Psoas muscle (tissue), 8 donors: ENCODE results near the gene ABLIM2. TPM values are rescaled to one million over a fixed set of nuclear protein-coding genes. Genes with fewer than 3 reads are reported as not detected.
A peak's percentile ranks its signal among the peaks of the same experiment; 100 is the strongest.

Experiments
- ATAC-seq, 4 donors: fragments of 200-7000 bp; cut with Tn5 transposase; one replicate each; pipeline ENCODE4 v1.9.1; 2020; ENCODE audit warnings: moderate library complexity in 3 of 4, mild to moderate bottlenecking in 2 of 4
- DNase-seq, 2 donors: peaks; one replicate each; pipeline ENCODE4 v3.0.0-alpha.2; 2020
- H3K27ac ChIP-seq: fragments of 200-600 bp; one replicate; pipeline ENCODE4 v1.8.0; 2022
- H3K27me3 ChIP-seq, 3 donors: fragments of 200-600 bp in 1 of 3; one replicate each; pipeline versions ENCODE4 v1.6.1 to v1.8.0; 2013 to 2022; ENCODE audit warnings: low read length in 2 of 3, mild to moderate bottlenecking in 2 of 3, moderate library complexity in 1 of 3; ENCODE audit not compliant: insufficient read depth in 3 of 3
- H3K36me3 ChIP-seq, 2 donors: fragments of 200-600 bp in 1 of 2; one replicate each; pipeline versions ENCODE4 v1.6.1 to v1.8.0; 2013 to 2022; ENCODE audit warnings: low read depth in 1 of 2, mild to moderate bottlenecking in 1 of 2, moderate library complexity in 1 of 2; ENCODE audit not compliant: insufficient read depth in 1 of 2
- H3K4me1 ChIP-seq: fragments of 200-600 bp; one replicate; pipeline ENCODE4 v1.8.0; 2022
- H3K4me3 ChIP-seq: fragments of 200-600 bp; one replicate; pipeline ENCODE4 v1.8.0; 2022; ENCODE audit warnings: mild to moderate bottlenecking
- H3K9me3 ChIP-seq: fragments of 200-600 bp; one replicate; pipeline ENCODE4 v1.8.0; 2022
- CTCF ChIP-seq: fragments of 200-600 bp; IDR thresholded peaks from one replicate; pipeline ENCODE4 v1.8.0; 2022; ENCODE audit warnings: antibody characterized with exemption
- WGBS, 3 donors: extraction: QIAGEN DNeasy Blood & Tissue Kit; methylation state at CpG; one replicate each; pipeline versions ENCODE4 v1.1.6 to v1.1.7; 2013; 5-methylcytosine and 5-hydroxymethylcytosine counted together
- intact Hi-C, 2 donors: fragments of 100-400 bp; cut with DNase I; formaldehyde crosslinking; loops; one replicate each; pipeline versions ENCODE4 v1.11.0 to v1.14.2; 2022
- polyA plus RNA-seq, 3 donors: library from polyadenylated mRNA; stranded (reverse); fragments of 200-250 nt; gene quantifications; one replicate each; pipeline ENCODE4 v1.2.3, GENCODE V29; 2013
- total RNA-seq, 4 donors: library from RNA; stranded (reverse); fragmentation: NEBNext Ultra II Directional in 2 of 4; extraction: Animal tissue kit (Norgen Biotek cat#: 25700) in 2 of 4; gene quantifications; one replicate each; pipeline versions ENCODE4 v1.2.1 to v1.2.4, GENCODE V29; 2021 to 2023
- donor health status: healthy with polysubstance abuse.
- donor health status: DM: no; HTN: no; CAD: no; lungs with moderate emphysema.
- donor health status: Bipolar disorder and iron deficiency.
- donor health status: healthy.
- donor health status: DM: yes; HTN: yes; CAD: no.
- donor health status: DM: no; HTN: no; CAD: no.
- donor health status: DM: no; HTN: no; CAD: no.
- donor health status: DM: yes; HTN: yes; CAD: no.

ABLIM2 gene
- total and polyA plus RNA-seq, 7 donors: 82.2 to 956 (median 292) TPM

- Histone ChIP-seq H3K4me3 (no peak overlapping the region), H3K27ac (peak overlapping the region; percentile 92), H3K9me3 (no peaks in the 10 kb centered on the region), H3K4me1 (peaks cover 43% of the 10 kb centered on the region), H3K36me3 (peaks cover 0 to 28% of the 10 kb centered on the region in 2 donors), H3K27me3 (peaks cover 0 to 3% (median 0%) of the 10 kb centered on the region in 3 donors)
- ATAC-seq (no peak), DNase-seq (no peak)
- intact Hi-C loops: no loop called here
- 81 to 89% (median 86%) methylated on average over 13 of the region's 13 CpGs for WGBS, 3 donors
- TF ChIP-seq CTCF: no peak
Observed at GRCh38 chr4:8066336-8066931, 92.2 kb downstream of the ABLIM2 start.

DNA sequence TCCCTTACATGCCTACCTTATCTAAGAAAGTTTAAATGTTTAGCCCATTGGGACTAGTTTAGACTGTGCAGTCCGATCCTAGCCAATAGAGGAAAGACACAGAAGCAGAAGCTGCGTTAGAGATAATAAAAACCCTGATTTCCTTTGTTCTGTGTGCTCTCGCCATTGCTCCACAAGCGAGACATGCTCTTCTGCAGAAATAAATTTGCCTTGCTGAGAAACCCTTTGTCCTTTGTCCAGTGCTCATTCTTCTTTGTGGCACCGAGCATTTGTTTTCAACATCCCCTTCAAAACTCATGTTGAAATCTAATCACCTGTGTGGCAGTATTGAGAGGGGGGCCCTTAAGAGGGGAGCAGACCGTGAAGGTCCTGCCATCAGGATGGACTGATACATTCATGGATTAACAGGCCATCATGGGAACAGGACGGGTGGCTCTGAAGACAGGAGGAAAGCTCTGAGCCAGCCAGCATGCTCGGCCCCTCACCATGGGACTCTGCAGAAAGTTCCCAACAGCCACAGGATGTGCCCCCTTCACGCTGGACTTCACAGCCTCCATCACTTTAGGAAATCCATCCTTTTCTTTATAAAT is 94.5 kb downstream of the ABLIM2 start:
- WGBS, 3 donors: 93 to 95% (median 95%) methylated on average over 9 of the region's 9 CpGs
- Histone ChIP-seq H3K4me1 (peaks cover 21% of the 10 kb centered on the region), H3K9me3 (no peaks in the 10 kb centered on the region), H3K27ac (peak overlapping the region; percentile 53), H3K4me3 (no peak overlapping the region), H3K36me3 (peaks cover 0 to 44% of the 10 kb centered on the region in 2 donors), H3K27me3 (no peaks in the 10 kb centered on the region)
- ATAC-seq: no peak
- no peak for TF ChIP-seq CTCF
- intact Hi-C loops: no loop called here
- no peak for DNase-seq

GRCh38 chr4:8061573-8061972 is 97.0 kb downstream of the ABLIM2 start:
- DNase-seq (no peak), ATAC-seq (no peak)
- Histone ChIP-seq H3K4me3 (no peak overlapping the region), H3K4me1 (no peaks in the 10 kb centered on the region), H3K9me3 (no peaks in the 10 kb centered on the region), H3K27ac (peak overlapping the region; percentile 53), H3K27me3 (no peaks in the 10 kb centered on the region), H3K36me3 (peaks cover 4 to 68% of the 10 kb centered on the region in 2 donors)
- 84 to 87% (median 86%) methylated on average over 8 of the region's 8 CpGs for WGBS, 3 donors
- TF ChIP-seq CTCF: no peak
- intact Hi-C loops: no loop called here

DNA sequence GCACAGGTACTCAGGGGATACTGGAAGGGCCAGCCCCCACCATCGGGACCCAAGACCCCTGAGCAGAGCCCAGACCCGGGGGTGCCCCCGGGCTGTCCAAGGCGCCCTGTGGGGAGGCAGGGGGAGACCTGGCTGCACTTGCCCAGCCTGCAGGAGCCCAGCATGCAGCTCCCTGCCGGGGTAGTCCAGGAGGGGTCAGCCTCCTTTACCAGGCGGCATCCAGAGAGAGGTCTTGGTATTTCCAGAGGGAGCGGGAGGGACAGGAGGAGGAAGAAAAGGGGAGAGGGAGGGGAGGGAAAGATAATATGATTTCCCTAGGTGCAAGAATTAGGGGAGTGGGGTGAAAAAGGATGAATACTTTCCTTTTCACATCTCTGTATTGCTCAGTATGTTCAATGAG is 97.5 kb downstream of the ABLIM2 start:
- no peaks in the 10 kb centered on the region for H3K9me3 ChIP-seq
- 61 to 77% (median 63%) methylated on average over 7 of the region's 7 CpGs for WGBS, 3 donors
- H3K4me1 ChIP-seq: no peaks in the 10 kb centered on the region
- intact Hi-C loops: no loop called here
- no peak for TF ChIP-seq CTCF
- H3K27me3 ChIP-seq: no peaks in the 10 kb centered on the region
- H3K27ac ChIP-seq: peak overlapping the region; percentile 38
- no peak for DNase-seq
- ATAC-seq: peak in 3 of 4 donors; percentile 1 to 5 (median 5)
- peaks cover 4 to 71% of the 10 kb centered on the region in 2 donors for H3K36me3 ChIP-seq
- no peak overlapping the region for H3K4me3 ChIP-seq
